GM18502 (cell line): Measurements from ENCODE around the gene TMEM45A.
"Not testable (repeated sequence)": the region's sequence is repeated elsewhere in the genome, so short reads cannot be mapped to it uniquely, and the experiment has no call there.

Experiments used
- ATAC-seq: cut with Tn5 transposase; IDR thresholded peaks from one replicate; pipeline ENCODE4 v1.9.1; 2021; ENCODE audit warnings: mild to moderate bottlenecking; ENCODE audit not compliant: unreplicated experiment, poor library complexity

TMEM45A gene

GRCh38 chr3:100531093-100531492 is 38.7 kb downstream of the TMEM45A start:
- no peak for ATAC-seq

GRCh38 chr3:100532411-100532810 is 40.0 kb downstream of the TMEM45A start:
- ATAC-seq, result no peak

- ATAC-seq, result no peak
Measured at GRCh38 chr3:100533176-100533575, 40.8 kb downstream of the TMEM45A start.

- no peak for ATAC-seq
Measured at GRCh38 chr3:100535610-100535943, 43.2 kb downstream of the TMEM45A start.

GRCh38 chr3:100536093-100536492 is 43.7 kb downstream of the TMEM45A start:
- ATAC-seq, result no peak

GRCh38 chr3:100537646-100538338 is 45.4 kb downstream of the TMEM45A start:
- ATAC-seq, result no peak

- ATAC-seq, result no peak
Measured at GRCh38 chr3:100538339-100538706, 45.9 kb downstream of the TMEM45A start.

- no peak for ATAC-seq
Measured at GRCh38 chr3:100540791-100541334, 48.4 kb downstream of the TMEM45A start.

GRCh38 chr3:100541428-100541827 is 49.0 kb downstream of the TMEM45A start:
- ATAC-seq, result not testable (repeated sequence)

GRCh38 chr3:100545371-100545770 is 53.0 kb downstream of the TMEM45A start:
- no peak for ATAC-seq

GRCh38 chr3:100546020-100546744 is 53.8 kb downstream of the TMEM45A start:
- no peak for ATAC-seq

- no peak for ATAC-seq
Measured at GRCh38 chr3:100548053-100548452, 55.6 kb downstream of the TMEM45A start.

- ATAC-seq, result no peak
Measured at GRCh38 chr3:100553618-100554372, 61.4 kb downstream of the TMEM45A start.

- no peak for ATAC-seq
Measured at GRCh38 chr3:100554373-100554676, 61.9 kb downstream of the TMEM45A start.

- ATAC-seq, result no peak
Measured at GRCh38 chr3:100556673-100557310, 64.4 kb downstream of the TMEM45A start.

GRCh38 chr3:100558233-100558632 is 65.8 kb downstream of the TMEM45A start:
- ATAC-seq, result no peak

GRCh38 chr3:100560426-100560825 is 68.0 kb downstream of the TMEM45A start:
- no peak for ATAC-seq

GRCh38 chr3:100561459-100562158 is 69.2 kb downstream of the TMEM45A start:
- ATAC-seq, result no peak

GRCh38 chr3:100562224-100562857 is 69.9 kb downstream of the TMEM45A start:
- no peak for ATAC-seq

GRCh38 chr3:100563228-100563627 is 70.8 kb downstream of the TMEM45A start:
- ATAC-seq, result no peak
